Nasal cavity respiratory epithelium epithelial cell of viscerocranial mucosa (primary cell): ENCODE data around the gene SCARF1. TPM values are rescaled to one million over a fixed set of nuclear protein-coding genes. Genes with fewer than 3 reads are reported as not detected.

Experiments
- total RNA-seq: library from RNA; depleted of rRNA; stranded (reverse); fragments of >200 nt; gene quantifications from 2 replicates; pipeline ENCODE4 v1.2.3, GENCODE V29; 2014

Gene SCARF1, protein sequence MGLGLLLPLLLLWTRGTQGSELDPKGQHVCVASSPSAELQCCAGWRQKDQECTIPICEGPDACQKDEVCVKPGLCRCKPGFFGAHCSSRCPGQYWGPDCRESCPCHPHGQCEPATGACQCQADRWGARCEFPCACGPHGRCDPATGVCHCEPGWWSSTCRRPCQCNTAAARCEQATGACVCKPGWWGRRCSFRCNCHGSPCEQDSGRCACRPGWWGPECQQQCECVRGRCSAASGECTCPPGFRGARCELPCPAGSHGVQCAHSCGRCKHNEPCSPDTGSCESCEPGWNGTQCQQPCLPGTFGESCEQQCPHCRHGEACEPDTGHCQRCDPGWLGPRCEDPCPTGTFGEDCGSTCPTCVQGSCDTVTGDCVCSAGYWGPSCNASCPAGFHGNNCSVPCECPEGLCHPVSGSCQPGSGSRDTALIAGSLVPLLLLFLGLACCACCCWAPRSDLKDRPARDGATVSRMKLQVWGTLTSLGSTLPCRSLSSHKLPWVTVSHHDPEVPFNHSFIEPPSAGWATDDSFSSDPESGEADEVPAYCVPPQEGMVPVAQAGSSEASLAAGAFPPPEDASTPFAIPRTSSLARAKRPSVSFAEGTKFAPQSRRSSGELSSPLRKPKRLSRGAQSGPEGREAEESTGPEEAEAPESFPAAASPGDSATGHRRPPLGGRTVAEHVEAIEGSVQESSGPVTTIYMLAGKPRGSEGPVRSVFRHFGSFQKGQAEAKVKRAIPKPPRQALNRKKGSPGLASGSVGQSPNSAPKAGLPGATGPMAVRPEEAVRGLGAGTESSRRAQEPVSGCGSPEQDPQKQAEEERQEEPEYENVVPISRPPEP
- total RNA-seq: 0.34 and 0.43 TPM in 2 replicates

DNA sequence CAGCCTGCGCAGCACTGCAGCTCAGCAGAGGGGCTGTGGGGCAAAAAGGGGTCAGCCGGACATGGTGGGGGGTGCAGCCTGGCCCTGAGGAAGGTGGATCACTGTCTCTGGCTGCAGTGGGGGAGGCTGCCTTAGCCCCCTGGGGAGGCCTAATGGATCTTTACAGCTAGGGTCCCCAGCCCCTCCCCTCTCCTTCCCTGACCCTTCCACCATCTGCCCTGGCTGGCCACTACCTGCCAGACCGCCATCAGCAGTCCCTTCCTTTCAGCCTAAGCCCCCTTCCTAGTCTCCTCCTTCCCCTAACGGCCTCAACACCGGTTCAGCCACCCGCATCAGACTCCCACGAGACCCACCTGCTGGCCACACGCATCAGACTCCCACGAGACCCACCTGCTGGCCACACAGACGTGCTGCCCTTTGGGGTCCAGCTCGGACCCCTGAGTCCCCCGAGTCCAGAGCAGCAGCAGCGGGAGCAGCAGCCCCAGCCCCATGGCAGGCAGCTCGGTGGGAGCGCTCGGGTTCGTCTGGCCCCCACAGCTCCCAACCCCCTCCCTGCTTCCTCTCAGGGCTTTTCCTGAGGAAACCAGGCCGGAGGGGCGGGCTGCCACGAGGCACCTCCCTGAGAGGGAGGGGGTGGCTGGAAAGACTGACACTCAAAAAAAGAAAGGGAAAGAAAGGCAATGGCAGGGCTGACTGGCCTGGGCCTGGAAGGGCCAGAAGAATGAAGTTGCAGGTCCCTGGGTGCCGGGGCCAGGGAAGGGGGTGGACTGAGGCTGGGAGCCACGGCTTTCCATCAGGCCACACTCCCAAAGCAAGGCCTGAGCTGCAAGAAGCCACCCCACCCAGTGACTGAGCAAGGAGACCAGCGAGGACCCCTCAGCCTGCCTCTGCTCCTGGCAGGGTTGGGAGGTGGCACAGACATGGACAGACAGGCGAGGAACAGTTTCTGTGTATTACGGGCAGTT, at the start of gene SCARF1:
SCARF1 (minus strand) TSS at position 526 of the 965 bp plus-strand sequence; CDS start at position 491, 35 bp downstream.

DNA sequence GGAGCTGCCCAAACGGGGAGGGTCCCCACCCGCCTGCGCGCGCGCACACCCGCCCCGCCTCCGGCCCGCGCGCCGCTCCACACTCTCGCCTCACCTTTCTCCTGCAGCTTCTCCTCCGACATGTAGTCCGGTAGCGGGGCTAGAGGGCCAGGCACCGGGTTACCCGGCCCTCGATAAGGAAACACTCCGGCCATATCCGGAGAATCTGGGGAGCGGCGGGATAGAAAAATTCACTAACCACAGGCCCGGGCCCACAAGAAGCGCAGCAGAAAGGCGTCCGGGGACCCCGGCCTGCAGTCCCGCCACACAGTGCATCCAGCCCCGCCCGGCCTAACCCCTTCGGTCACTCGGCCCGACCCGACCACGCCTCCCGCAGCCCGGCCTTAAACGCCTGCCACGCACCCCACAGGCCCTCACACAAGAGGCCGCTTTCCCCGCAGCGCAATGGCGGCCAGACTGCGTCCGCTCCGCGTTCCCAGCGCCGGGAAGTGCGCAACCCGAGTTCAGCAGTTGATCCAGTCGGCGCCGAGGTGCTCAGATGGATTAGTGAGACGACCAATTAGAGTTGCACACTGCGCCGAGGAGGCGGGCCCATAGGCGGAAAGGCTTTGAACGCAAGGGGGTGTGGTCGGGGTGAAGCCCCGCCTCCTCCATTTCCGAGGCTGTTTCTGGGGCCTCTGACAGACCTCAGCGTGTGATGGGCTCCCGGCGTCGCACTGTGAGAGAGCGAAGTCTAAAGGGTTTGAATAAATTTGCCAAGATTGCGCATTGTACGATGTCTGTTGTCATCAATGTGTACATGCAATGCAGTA, 39.1 kb upstream of the SCARF1 start, which contains the start of gene PRPF8:
PRPF8 (minus strand) TSS at position 490 of the 812 bp plus-strand sequence; CDS start at position 194, 296 bp downstream.

GRCh38 chr17:1649844-1650501, 4.4 kb upstream of the SCARF1 start, which contains the start of gene RILP:
RILP (minus strand) TSS chr17:1649866; CDS start chr17:1649804, 62 bp downstream.

DNA sequence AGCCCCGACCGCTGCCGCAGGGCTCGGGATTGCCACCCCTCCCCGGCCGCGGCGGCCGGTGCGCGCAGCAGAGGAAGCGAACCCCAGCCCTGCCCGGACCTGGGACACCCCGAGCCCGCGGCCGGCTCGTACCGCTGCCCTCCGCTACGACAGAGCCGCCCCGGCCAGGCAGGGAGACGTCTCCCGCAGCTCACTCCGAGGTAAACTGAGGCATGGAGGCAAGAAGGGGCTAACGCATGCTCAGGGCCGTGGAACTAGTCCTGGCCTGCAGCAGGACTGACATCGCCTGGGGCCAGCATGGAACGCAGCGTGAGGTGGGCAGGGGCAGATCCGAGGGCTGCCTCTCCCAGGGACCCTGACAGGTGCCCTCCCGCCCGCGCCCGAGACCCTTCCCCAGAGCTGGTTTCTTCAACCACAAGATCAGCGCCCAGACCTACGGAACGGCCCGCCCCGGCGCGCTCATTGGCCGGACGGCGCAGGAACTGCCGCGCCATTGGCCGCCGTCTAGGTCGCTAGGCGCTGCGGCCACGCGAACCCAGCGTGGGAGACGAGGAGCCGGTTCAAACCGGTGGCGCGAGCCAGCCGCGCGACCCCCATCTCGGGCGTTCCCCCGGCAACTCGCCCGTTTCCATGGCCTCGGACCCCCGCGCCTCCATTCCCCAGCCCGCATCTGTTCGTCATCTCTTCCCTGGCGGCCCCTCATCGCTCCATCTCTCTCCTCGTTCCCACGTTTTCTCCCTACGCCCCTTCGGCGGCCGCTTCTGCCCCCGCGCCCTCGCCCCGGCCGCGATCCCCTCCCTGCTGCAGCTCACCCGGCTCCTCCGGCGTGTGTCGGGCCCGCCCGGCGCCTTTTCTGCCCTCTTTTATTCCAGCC, 17.3 kb downstream of the SCARF1 start, which contains the start of gene SLC43A2:
SLC43A2 (minus strand) TSS at position 853 of the 874 bp plus-strand sequence. CDS start 960 bp downstream, outside the sequence.

Other genes with a start within 250 kb of the SCARF1 start
- gene YWHAE, start 245.5 kb downstream of the SCARF1 start, total RNA-seq: 436 and 639 TPM in 2 replicates
- 121 and 129 TPM in 2 replicates for gene CRK, start 189.5 kb downstream of the SCARF1 start, total RNA-seq
- 85.1 and 211 TPM in 2 replicates for gene MYO1C, start 153.0 kb downstream of the SCARF1 start, total RNA-seq
- 23.2 and 44.9 TPM in 2 replicates for gene INPP5K, start 129.1 kb downstream of the SCARF1 start, total RNA-seq
- 20.2 and 32.9 TPM in 2 replicates for gene PITPNA, start 82.9 kb downstream of the SCARF1 start, total RNA-seq
- gene SLC43A2, start 16.9 kb downstream of the SCARF1 start, total RNA-seq: 3.8 and 8.5 TPM in 2 replicates
- 3.4 and 3.6 TPM in 2 replicates for gene RILP, start 4.1 kb upstream of the SCARF1 start, total RNA-seq
- gene PRPF8, start 39.1 kb upstream of the SCARF1 start, total RNA-seq: 88.9 and 187 TPM in 2 replicates
- 7.8 and 9.9 TPM in 2 replicates for gene TLCD2, start 64.6 kb upstream of the SCARF1 start, total RNA-seq
- 13.7 and 39.9 TPM in 2 replicates for gene WDR81, start 79.0 kb upstream of the SCARF1 start, total RNA-seq
- 0.68 and 1.5 TPM in 2 replicates for gene SERPINF2, start 97.1 kb upstream of the SCARF1 start, total RNA-seq
- 73.1 and 440 TPM in 2 replicates for gene SERPINF1, start 116.3 kb upstream of the SCARF1 start, total RNA-seq
- 8.5 and 11.2 TPM in 2 replicates for gene SMYD4, start 184.2 kb upstream of the SCARF1 start, total RNA-seq
- 29.4 and 54.2 TPM in 2 replicates for gene RPA1, start 184.3 kb upstream of the SCARF1 start, total RNA-seq